Activated T-helper 1 cell treated with anti-CD3 and anti-CD28 coated beads, Interleukin-12 subunit alpha, Interleukin-12 subunit beta, Interleukin-2, Interleukin-4 antibody, amounts not matched to agents 30 ng/mL and 10 ng/mL and 1 ng/mL, durations not matched to agents 14 hours and 24 hours and 36 hours (primary cell): ENCODE data around the gene DPYSL3. TPM values are rescaled to one million over a fixed set of nuclear protein-coding genes. Genes with fewer than 3 reads are reported as not detected.
"Not testable (repeated sequence)": the region's sequence is repeated elsewhere in the genome, so short reads cannot be mapped to it uniquely, and the experiment has no call there.

Source experiments
- DNase-seq: peaks from one replicate; pipeline ENCODE4 v3.0.0; 2021; ENCODE audit warnings: low spot score
- H3K27ac Mint-ChIP-seq: one replicate; pipeline ENCODE4 v1.8.0; 2021; ENCODE audit warnings: mild to moderate bottlenecking, mixed read lengths
- H3K27me3 Mint-ChIP-seq: one replicate; pipeline ENCODE4 v1.8.0; 2022; ENCODE audit warnings: mild to moderate bottlenecking, moderate library complexity, mixed read lengths; ENCODE audit not compliant: insufficient read depth
- H3K36me3 Mint-ChIP-seq: one replicate; pipeline ENCODE4 v1.8.0; 2021; ENCODE audit warnings: low read depth, mixed read lengths
- H3K4me1 Mint-ChIP-seq: one replicate; pipeline ENCODE4 v1.8.0; 2021; ENCODE audit warnings: low read depth, mixed read lengths
- H3K4me3 Mint-ChIP-seq: one replicate; pipeline ENCODE4 v1.8.0; 2021; ENCODE audit warnings: mild to moderate bottlenecking, moderate library complexity, mixed read lengths
- H3K9me3 Mint-ChIP-seq: one replicate; pipeline ENCODE4 v1.8.0; 2021; ENCODE audit warnings: mixed read lengths
- intact Hi-C: fragments of 100-400 bp; cut with micrococcal nuclease; formaldehyde crosslinking; loops from one replicate; pipeline ENCODE4 v1.15.1; 2024
- total RNA-seq: library from RNA; stranded (reverse); gene quantifications from 2 replicates; pipeline ENCODE4 v1.2.3, GENCODE V29; 2022

Gene DPYSL3
- total RNA-seq, 1 donor from 2014 or later = 0.16 TPM

GRCh38 chr5:147372191-147372590 lies 137.7 kb downstream of the DPYSL3 start:
- Mint-ChIP-seq H3K27me3 (peaks cover 1% of the 10 kb centered on the region), H3K9me3 (no peaks in the 10 kb centered on the region), H3K4me1 (no peaks in the 10 kb centered on the region), H3K4me3 (no peak overlapping the region), H3K27ac (no peak overlapping the region), H3K36me3 (no peaks in the 10 kb centered on the region)
- no peak for DNase-seq
- intact Hi-C loops = no loop called here

DNA sequence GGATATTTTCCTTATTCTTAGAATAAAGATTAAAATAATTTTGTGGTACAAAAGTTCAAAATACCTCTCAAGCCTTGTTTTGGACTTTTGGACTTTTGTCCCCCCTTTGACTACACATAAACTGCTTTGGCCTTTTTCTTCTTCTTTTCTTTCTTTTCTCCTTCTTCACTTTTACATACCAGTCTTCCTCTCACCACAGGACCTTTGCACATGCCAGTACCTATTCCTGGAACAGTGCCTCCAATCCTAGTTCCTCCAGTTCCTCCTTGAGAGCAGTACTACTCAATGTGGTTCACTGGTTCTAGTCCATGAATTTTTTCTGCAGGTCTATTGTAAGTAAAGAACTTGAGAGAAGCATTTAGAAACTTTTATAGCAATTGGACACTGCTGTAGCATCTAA lies 138.6 kb downstream of the DPYSL3 start:
- peaks cover 1% of the 10 kb centered on the region for H3K27me3 Mint-ChIP-seq
- H3K9me3 Mint-ChIP-seq = no peaks in the 10 kb centered on the region
- no peaks in the 10 kb centered on the region for H3K36me3 Mint-ChIP-seq
- H3K27ac Mint-ChIP-seq = no peak overlapping the region
- no peaks in the 10 kb centered on the region for H3K4me1 Mint-ChIP-seq
- H3K4me3 Mint-ChIP-seq = no peak overlapping the region
- DNase-seq = no peak
- intact Hi-C loops = no loop called here

GRCh38 chr5:147369742-147370374 lies 140.0 kb downstream of the DPYSL3 start:
- Mint-ChIP-seq H3K36me3 (no peaks in the 10 kb centered on the region), H3K27ac (no peak overlapping the region), H3K9me3 (no peaks in the 10 kb centered on the region), H3K4me3 (no peak overlapping the region), H3K27me3 (peaks cover 1% of the 10 kb centered on the region), H3K4me1 (no peaks in the 10 kb centered on the region)
- no peak for DNase-seq
- intact Hi-C loops = no loop called here

GRCh38 chr5:147367381-147367780 lies 142.5 kb downstream of the DPYSL3 start:
- H3K9me3 Mint-ChIP-seq, H3K36me3 Mint-ChIP-seq, intact Hi-C loops, H3K4me3 Mint-ChIP-seq, H3K27ac Mint-ChIP-seq, H3K4me1 Mint-ChIP-seq, DNase-seq, H3K27me3 Mint-ChIP-seq: not testable (repeated sequence)

GRCh38 chr5:147361441-147362175 lies 148.3 kb downstream of the DPYSL3 start:
- no peak for DNase-seq
- Mint-ChIP-seq H3K9me3 (no peaks in the 10 kb centered on the region), H3K4me3 (no peak overlapping the region), H3K27ac (no peak overlapping the region), H3K36me3 (no peaks in the 10 kb centered on the region), H3K27me3 (no peaks in the 10 kb centered on the region), H3K4me1 (no peaks in the 10 kb centered on the region)
- intact Hi-C loops = no loop called here

GRCh38 chr5:147360816-147361215 lies 149.1 kb downstream of the DPYSL3 start:
- H3K36me3 Mint-ChIP-seq = no peaks in the 10 kb centered on the region
- H3K9me3 Mint-ChIP-seq = no peaks in the 10 kb centered on the region
- no peak overlapping the region for H3K4me3 Mint-ChIP-seq
- intact Hi-C loops = no loop called here
- no peaks in the 10 kb centered on the region for H3K4me1 Mint-ChIP-seq
- no peak for DNase-seq
- no peak overlapping the region for H3K27ac Mint-ChIP-seq
- H3K27me3 Mint-ChIP-seq = no peaks in the 10 kb centered on the region

- Mint-ChIP-seq H3K36me3 (no peaks in the 10 kb centered on the region), H3K27ac (no peak overlapping the region), H3K9me3 (no peaks in the 10 kb centered on the region), H3K4me1 (no peaks in the 10 kb centered on the region), H3K27me3 (no peaks in the 10 kb centered on the region), H3K4me3 (no peak overlapping the region)
- DNase-seq = no peak
- intact Hi-C loops = no loop called here
Measured at GRCh38 chr5:147359581-147359980, 150.3 kb downstream of the DPYSL3 start.

GRCh38 chr5:147359101-147359500 lies 150.8 kb downstream of the DPYSL3 start:
- no peak for DNase-seq
- Mint-ChIP-seq H3K27ac (no peak overlapping the region), H3K27me3 (no peaks in the 10 kb centered on the region), H3K4me1 (no peaks in the 10 kb centered on the region), H3K9me3 (no peaks in the 10 kb centered on the region), H3K36me3 (no peaks in the 10 kb centered on the region), H3K4me3 (no peak overlapping the region)
- intact Hi-C loops = no loop called here

DNA sequence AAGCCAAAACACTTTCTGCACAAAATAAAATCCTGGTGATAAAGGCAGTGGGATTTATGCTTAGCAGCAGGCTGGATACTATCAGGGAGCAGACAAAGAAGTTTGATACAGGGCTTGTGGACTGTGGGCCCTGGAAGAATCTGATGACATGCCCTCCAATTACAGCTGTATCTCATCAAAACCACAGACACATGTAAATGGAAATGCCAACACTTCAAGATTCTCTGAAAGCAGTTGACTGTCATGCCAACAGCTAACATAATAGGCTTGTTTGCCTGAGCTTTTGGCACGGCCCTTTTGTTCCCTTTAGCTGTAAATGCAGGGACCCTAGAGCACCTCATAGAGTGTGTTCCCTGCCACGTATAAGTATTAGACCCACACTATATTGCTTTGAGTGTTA lies 160.6 kb downstream of the DPYSL3 start:
- no peaks in the 10 kb centered on the region for H3K36me3 Mint-ChIP-seq
- H3K4me1 Mint-ChIP-seq = no peaks in the 10 kb centered on the region
- no peaks in the 10 kb centered on the region for H3K27me3 Mint-ChIP-seq
- no peak overlapping the region for H3K4me3 Mint-ChIP-seq
- no peak overlapping the region for H3K27ac Mint-ChIP-seq
- intact Hi-C loops = no loop called here
- no peaks in the 10 kb centered on the region for H3K9me3 Mint-ChIP-seq
- DNase-seq = no peak

GRCh38 chr5:147348451-147348850 lies 161.4 kb downstream of the DPYSL3 start:
- intact Hi-C loops = no loop called here
- H3K27me3 Mint-ChIP-seq = no peaks in the 10 kb centered on the region
- no peaks in the 10 kb centered on the region for H3K36me3 Mint-ChIP-seq
- H3K4me3 Mint-ChIP-seq = no peak overlapping the region
- no peaks in the 10 kb centered on the region for H3K9me3 Mint-ChIP-seq
- no peak overlapping the region for H3K27ac Mint-ChIP-seq
- no peak for DNase-seq
- no peaks in the 10 kb centered on the region for H3K4me1 Mint-ChIP-seq

- Mint-ChIP-seq H3K27ac (no peak overlapping the region), H3K4me1 (no peaks in the 10 kb centered on the region), H3K36me3 (no peaks in the 10 kb centered on the region), H3K27me3 (no peaks in the 10 kb centered on the region), H3K4me3 (no peak overlapping the region), H3K9me3 (no peaks in the 10 kb centered on the region)
- intact Hi-C loops = no loop called here
- DNase-seq = no peak
Measured at GRCh38 chr5:147348046-147348445, 161.8 kb downstream of the DPYSL3 start.

GRCh38 chr5:147346006-147346561 lies 163.8 kb downstream of the DPYSL3 start:
- H3K36me3 Mint-ChIP-seq = no peaks in the 10 kb centered on the region
- no peaks in the 10 kb centered on the region for H3K27me3 Mint-ChIP-seq
- H3K4me3 Mint-ChIP-seq = no peak overlapping the region
- no peaks in the 10 kb centered on the region for H3K4me1 Mint-ChIP-seq
- H3K9me3 Mint-ChIP-seq = no peaks in the 10 kb centered on the region
- intact Hi-C loops = no loop called here
- DNase-seq = no peak
- no peak overlapping the region for H3K27ac Mint-ChIP-seq

- DNase-seq = no peak
- Mint-ChIP-seq H3K36me3 (no peaks in the 10 kb centered on the region), H3K4me1 (no peaks in the 10 kb centered on the region), H3K4me3 (no peak overlapping the region), H3K27me3 (no peaks in the 10 kb centered on the region), H3K9me3 (no peaks in the 10 kb centered on the region), H3K27ac (no peak overlapping the region)
- intact Hi-C loops = no loop called here
Measured at GRCh38 chr5:147344861-147345260, 165.0 kb downstream of the DPYSL3 start.
